Keratinocyte (primary cell): ENCODE measurements around the gene USP48. TPM values are rescaled to one million over a fixed set of nuclear protein-coding genes. Genes with fewer than 3 reads are reported as not detected.

ENCODE experiments used
- DNase-seq: peaks from one replicate; pipeline ENCODE4 v3.0.0-alpha.2; 2011; ENCODE audit warnings: low read depth, missing footprints, low spot score
- FAIRE-seq: peaks from 2 replicates; lab custom pipeline; 2011; peaks lifted over from hg19 to GRCh38; lab: Jason Lieb, UNC
- H2AFZ ChIP-seq: 2 replicates; pipeline ENCODE4 v1.6.0; 2012; ENCODE audit warnings: low read length, control low read depth, inconsistent platforms; ENCODE audit not compliant: control insufficient read depth
- H3K27ac ChIP-seq: 2 replicates; pipeline ENCODE4 v1.5.1; 2011; ENCODE audit warnings: low read length; ENCODE audit not compliant: control insufficient read depth, insufficient read depth
- H3K27me3 ChIP-seq: 3 replicates; pipeline ENCODE4 v1.6.0; 2011; ENCODE audit warnings: low read length; ENCODE audit not compliant: control insufficient read depth, insufficient read depth; ENCODE audit errors: extremely low read depth
- H3K36me3 ChIP-seq, 2 experiments: 2 replicates in 1 of 2; 3 replicates in 1 of 2; pipeline ENCODE4 v1.5.1; 2011; ENCODE audit warnings: low read length in 2 of 2, mild to moderate bottlenecking in 1 of 2; ENCODE audit not compliant: control insufficient read depth in 2 of 2, insufficient read depth in 2 of 2; ENCODE audit errors: extremely low read depth in 1 of 2
- H3K4me1 ChIP-seq: 3 replicates; pipeline ENCODE4 v1.5.1; 2011; ENCODE audit warnings: low read length; ENCODE audit not compliant: control insufficient read depth, insufficient read depth; ENCODE audit errors: extremely low read depth
- H3K4me2 ChIP-seq: 3 replicates; pipeline ENCODE4 v1.6.0; 2011; ENCODE audit warnings: low read depth, low read length; ENCODE audit not compliant: control insufficient read depth, insufficient read depth; ENCODE audit errors: extremely low read depth
- H3K4me3 ChIP-seq, 3 experiments: fragments of 200-600 bp in 1 of 3; sonication (generic) in 1 of 3; 2 replicates in 2 of 3; 3 replicates in 1 of 3; pipeline ENCODE4 v1.5.1; 2011 to 2016; ENCODE audit warnings: low read length in 3 of 3, mild to moderate bottlenecking in 3 of 3, control low read depth in 2 of 3, inconsistent platforms in 1 of 3, low read depth in 1 of 3, mixed read lengths in 1 of 3, mixed run types in 1 of 3, moderate library complexity in 1 of 3; ENCODE audit not compliant: control insufficient read depth in 2 of 3, insufficient read depth in 2 of 3; ENCODE audit errors: extremely low read depth in 1 of 3
- H3K79me2 ChIP-seq: 2 replicates; pipeline ENCODE4 v1.6.0; 2012; ENCODE audit warnings: low read length; ENCODE audit not compliant: control insufficient read depth, insufficient read depth
- H3K9ac ChIP-seq: 3 replicates; pipeline ENCODE4 v1.6.0; 2011; ENCODE audit warnings: low read length; ENCODE audit not compliant: control insufficient read depth, insufficient read depth; ENCODE audit errors: extremely low read depth
- H3K9me1 ChIP-seq: 3 replicates; pipeline ENCODE4 v1.6.0; 2011; ENCODE audit warnings: low read length; ENCODE audit not compliant: control insufficient read depth, insufficient read depth; ENCODE audit errors: extremely low read depth
- H3K9me3 ChIP-seq: 2 replicates; pipeline ENCODE4 v1.5.1; 2012; ENCODE audit warnings: low read depth, low read length; ENCODE audit not compliant: control insufficient read depth
- H4K20me1 ChIP-seq: 3 replicates; pipeline ENCODE4 v1.6.0; 2011; ENCODE audit warnings: low read length; ENCODE audit not compliant: control insufficient read depth, insufficient read depth; ENCODE audit errors: extremely low read depth
- EZH2 ChIP-seq: IDR thresholded peaks from one replicate; pipeline ENCODE4 v1.6.1; 2012; ENCODE audit warnings: inconsistent platforms, mild to moderate bottlenecking, low read length, moderate library complexity
- dilution Hi-C: fragments of 300-500 bp; cut with MboI; formaldehyde crosslinking; loops from one replicate; pipeline ENCODE4 v1.7.0; 2020; ENCODE audit warnings: low sequenced_read_pairs; ENCODE audit not compliant: extremely low pct_ligation_motif_present
- polyA plus RNA-seq, 5 experiments: library from polyadenylated mRNA; depleted of rRNA in 3 of 5; stranded (reverse) in 3 of 5; stranded (forward) in 1 of 5; unstranded in 1 of 5; fragments of >200 nt; gene quantifications; 1 replicate in 1 of 5; 2 replicates in 3 of 5; 3 replicates in 1 of 5; pipeline versions ENCODE4 v1.2.1 to v1.2.3, GENCODE V29; 2011 to 2012; ENCODE audit warnings: missing spikeins in 2 of 5, low read depth in 1 of 5, low replicate concordance in 1 of 5
- TF ChIP-seq, protein P1 (sequence below), 3 experiments: IDR thresholded peaks in 1 of 3; conservative IDR thresholded peaks in 1 of 3; optimal IDR thresholded peaks in 1 of 3; 2 replicates in 2 of 3; 3 replicates in 1 of 3; pipeline versions ENCODE3 to v1.5.1; 2011; ENCODE audit warnings: low read length in 3 of 3, mild to moderate bottlenecking in 3 of 3, moderate library complexity in 2 of 3, control low read depth in 1 of 3, inconsistent platforms in 1 of 3; ENCODE audit not compliant: insufficient read depth in 2 of 3; ENCODE audit errors: extremely low read depth in 1 of 3

The USP48 gene
- polyA plus RNA-seq, 1 donor (not counting 4 experiments of a cell fraction or from before 2014, with no cell fraction given), result 33.0 TPM

DNA sequence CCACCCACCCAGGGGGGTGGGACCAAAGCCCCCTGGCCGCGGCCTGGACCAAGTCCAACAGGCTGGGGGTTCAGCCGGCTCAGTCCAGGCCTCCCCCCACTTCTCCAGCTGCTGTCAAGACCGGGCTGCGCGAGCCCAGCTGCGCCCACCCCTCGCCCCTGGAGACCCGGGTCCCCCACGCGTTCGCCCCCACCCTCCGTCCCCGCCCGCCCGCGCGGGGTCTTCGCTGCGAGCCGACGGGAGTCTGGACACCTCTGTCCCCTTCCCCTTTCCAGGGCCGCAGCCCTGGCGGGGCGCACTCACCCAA, 114.0 kb downstream of the USP48 start:
- no peak for DNase-seq
- H3K9ac ChIP-seq, result no peak overlapping the region
- no peaks in the 10 kb centered on the region for H3K36me3 ChIP-seq
- no peak overlapping the region for H3K27ac ChIP-seq
- H3K9me1 ChIP-seq, result peaks cover 3% of the 10 kb centered on the region
- no peak overlapping the region for H3K4me3 ChIP-seq
- no peak overlapping the region for H2AFZ ChIP-seq
- FAIRE-seq, result no peak
- H4K20me1 ChIP-seq, result no peaks in the 10 kb centered on the region
- H3K4me2 ChIP-seq, result peak overlapping the region; percentile 67
- dilution Hi-C loops, result no loop called here
- H3K4me1 ChIP-seq, result peaks cover 11% of the 10 kb centered on the region
- TF ChIP-seq, protein P1, sequence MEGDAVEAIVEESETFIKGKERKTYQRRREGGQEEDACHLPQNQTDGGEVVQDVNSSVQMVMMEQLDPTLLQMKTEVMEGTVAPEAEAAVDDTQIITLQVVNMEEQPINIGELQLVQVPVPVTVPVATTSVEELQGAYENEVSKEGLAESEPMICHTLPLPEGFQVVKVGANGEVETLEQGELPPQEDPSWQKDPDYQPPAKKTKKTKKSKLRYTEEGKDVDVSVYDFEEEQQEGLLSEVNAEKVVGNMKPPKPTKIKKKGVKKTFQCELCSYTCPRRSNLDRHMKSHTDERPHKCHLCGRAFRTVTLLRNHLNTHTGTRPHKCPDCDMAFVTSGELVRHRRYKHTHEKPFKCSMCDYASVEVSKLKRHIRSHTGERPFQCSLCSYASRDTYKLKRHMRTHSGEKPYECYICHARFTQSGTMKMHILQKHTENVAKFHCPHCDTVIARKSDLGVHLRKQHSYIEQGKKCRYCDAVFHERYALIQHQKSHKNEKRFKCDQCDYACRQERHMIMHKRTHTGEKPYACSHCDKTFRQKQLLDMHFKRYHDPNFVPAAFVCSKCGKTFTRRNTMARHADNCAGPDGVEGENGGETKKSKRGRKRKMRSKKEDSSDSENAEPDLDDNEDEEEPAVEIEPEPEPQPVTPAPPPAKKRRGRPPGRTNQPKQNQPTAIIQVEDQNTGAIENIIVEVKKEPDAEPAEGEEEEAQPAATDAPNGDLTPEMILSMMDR (optimal IDR thresholded peaks at IDR 0.05 in 1 of 3, IDR thresholded peaks at IDR 0.05 in 1 of 3, conservative IDR thresholded peaks at IDR 0.05 in 1 of 3; ENCODE audit: extremely low read depth in 1 of 3, insufficient read depth in 2 of 3, low read length in 3 of 3), result no peak
- TF ChIP-seq EZH2, result no peak
- peaks cover 44% of the 10 kb centered on the region for H3K27me3 ChIP-seq
- H3K79me2 ChIP-seq, result no peaks in the 10 kb centered on the region
- no peaks in the 10 kb centered on the region for H3K9me3 ChIP-seq

DNA sequence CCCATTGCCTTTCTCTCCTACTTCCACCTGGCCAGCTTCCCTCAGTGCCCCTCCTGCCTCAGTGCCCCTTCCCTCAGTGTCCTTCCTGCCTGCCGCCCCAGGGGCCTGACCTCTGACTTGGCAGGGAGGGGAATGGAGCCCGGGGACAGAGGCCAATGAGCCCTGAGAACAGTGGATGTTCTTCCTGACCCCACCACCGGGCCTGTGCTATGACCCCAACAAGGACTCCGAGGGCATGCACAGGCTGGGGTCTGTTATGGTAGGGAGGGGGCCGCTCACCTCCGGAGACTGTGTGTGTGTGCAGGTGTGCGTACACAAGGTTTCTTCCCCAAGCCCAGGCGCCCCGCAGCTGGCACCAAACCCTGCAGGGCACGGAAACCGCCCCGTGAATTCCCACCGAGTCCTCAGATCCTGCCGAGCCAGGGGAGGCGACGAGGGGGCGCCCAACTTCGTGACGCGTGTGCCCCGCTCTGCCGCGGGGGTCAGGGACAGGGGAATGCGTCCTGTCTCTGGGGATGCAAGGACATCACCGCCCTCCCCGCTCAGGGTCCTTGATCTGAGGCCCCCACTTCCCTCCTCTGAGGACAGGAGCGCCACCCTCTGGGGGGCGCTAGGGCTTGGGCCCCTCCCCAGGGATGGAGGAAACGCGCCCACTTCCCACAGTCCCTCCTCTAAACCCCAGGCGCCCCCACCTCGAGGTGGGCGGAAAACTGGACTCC, 114.6 kb downstream of the USP48 start:
- DNase-seq (no peak), FAIRE-seq (no peak)
- peaks cover 3% of the 10 kb centered on the region for H3K9me1 ChIP-seq
- H3K36me3 ChIP-seq, result no peaks in the 10 kb centered on the region
- TF ChIP-seq EZH2, result peak; percentile 58
- TF ChIP-seq, protein P1 (optimal IDR thresholded peaks at IDR 0.05 in 1 of 3, IDR thresholded peaks at IDR 0.05 in 1 of 3, conservative IDR thresholded peaks at IDR 0.05 in 1 of 3; ENCODE audit: extremely low read depth in 1 of 3, insufficient read depth in 2 of 3, low read length in 3 of 3), result no peak
- no peaks in the 10 kb centered on the region for H3K79me2 ChIP-seq
- peaks cover 44% of the 10 kb centered on the region for H3K27me3 ChIP-seq
- H3K9ac ChIP-seq, result no peak overlapping the region
- H3K4me1 ChIP-seq, result peaks cover 8% of the 10 kb centered on the region
- H4K20me1 ChIP-seq, result no peaks in the 10 kb centered on the region
- H3K4me2 ChIP-seq, result peak overlapping the region; percentile 67
- dilution Hi-C loops, result no loop called here
- H2AFZ ChIP-seq, result no peak overlapping the region
- H3K4me3 ChIP-seq, result no peak overlapping the region
- H3K9me3 ChIP-seq, result no peaks in the 10 kb centered on the region
- H3K27ac ChIP-seq, result no peak overlapping the region
